Measurements from ENCODE around the gene SMC1A.

The SMC1A gene

DNA sequence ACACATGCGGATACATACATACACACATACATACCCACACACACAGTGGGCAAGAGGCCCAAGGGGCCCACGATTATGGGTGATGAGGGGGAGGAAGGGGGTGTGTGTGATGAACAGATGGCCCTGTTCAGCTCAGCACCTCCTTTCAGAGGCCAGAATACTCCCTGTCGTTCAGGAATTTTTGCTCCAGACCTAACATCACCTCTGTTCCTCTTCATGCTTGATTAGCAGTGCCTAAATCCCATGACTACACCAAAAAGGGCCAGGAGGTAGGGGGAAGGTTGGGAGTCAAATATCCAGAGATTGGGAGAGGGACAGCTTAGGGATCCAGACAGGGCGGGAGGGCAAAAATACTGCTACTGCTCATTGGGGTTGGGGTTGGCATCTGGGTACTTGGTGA lies 42.7 kb downstream of the SMC1A start:
- TF ChIP-seq, protein P1, sequence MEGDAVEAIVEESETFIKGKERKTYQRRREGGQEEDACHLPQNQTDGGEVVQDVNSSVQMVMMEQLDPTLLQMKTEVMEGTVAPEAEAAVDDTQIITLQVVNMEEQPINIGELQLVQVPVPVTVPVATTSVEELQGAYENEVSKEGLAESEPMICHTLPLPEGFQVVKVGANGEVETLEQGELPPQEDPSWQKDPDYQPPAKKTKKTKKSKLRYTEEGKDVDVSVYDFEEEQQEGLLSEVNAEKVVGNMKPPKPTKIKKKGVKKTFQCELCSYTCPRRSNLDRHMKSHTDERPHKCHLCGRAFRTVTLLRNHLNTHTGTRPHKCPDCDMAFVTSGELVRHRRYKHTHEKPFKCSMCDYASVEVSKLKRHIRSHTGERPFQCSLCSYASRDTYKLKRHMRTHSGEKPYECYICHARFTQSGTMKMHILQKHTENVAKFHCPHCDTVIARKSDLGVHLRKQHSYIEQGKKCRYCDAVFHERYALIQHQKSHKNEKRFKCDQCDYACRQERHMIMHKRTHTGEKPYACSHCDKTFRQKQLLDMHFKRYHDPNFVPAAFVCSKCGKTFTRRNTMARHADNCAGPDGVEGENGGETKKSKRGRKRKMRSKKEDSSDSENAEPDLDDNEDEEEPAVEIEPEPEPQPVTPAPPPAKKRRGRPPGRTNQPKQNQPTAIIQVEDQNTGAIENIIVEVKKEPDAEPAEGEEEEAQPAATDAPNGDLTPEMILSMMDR (IDR thresholded peaks at IDR 0.05; ENCODE audit: poor library complexity, severe bottlenecking): no peak
- peaks cover 24% of the 10 kb centered on the region for H3K36me3 ChIP-seq (ENCODE audit: low read depth)
- DNase-seq (ENCODE audit: low spot score) (no peak), ATAC-seq (ENCODE audit: low read depth) (no peak)
- H3K27ac ChIP-seq (ENCODE audit: poor library complexity, severe bottlenecking): no peak overlapping the region
- no peaks in the 10 kb centered on the region for H3K4me1 ChIP-seq (ENCODE audit: insufficient read depth, poor library complexity, severe bottlenecking)
- no peaks in the 10 kb centered on the region for H3K9me3 ChIP-seq (ENCODE audit: severe bottlenecking)
- H3K27me3 ChIP-seq (ENCODE audit: insufficient read depth, poor library complexity, severe bottlenecking): no peaks in the 10 kb centered on the region
- no peak overlapping the region for H3K4me3 ChIP-seq (ENCODE audit: severe bottlenecking)

DNA sequence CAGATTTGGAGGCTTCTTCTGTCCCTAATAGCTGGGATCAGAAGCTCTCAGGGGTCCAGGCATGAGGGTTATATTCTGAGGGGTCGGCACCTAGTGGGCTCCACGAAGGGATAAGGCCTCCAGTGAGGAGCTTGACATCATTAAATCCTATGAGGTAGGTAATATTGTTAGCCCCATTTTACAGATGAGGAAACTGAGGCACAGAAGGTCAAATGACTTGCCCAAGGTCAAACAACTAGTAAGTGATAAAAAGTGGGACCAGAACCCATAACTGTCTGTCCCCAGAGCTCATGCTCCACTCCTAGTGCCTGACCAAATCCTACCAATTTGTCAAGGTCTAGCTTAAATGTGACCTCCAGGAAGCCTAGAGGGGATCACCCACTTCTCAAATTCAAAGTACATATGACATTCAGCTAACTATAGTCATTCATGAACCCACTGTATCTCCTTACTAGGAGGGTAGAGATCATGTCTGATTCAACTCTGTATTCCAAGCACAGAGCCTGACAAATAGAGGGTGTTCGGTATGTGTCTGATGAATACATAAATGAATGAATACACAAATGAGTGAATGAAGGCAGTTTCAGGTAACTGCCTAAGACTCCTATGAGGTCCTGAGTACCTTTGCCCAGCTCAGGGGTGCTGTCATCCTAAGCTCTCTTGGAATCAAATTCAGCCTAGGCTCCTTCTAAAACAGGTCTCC lies 43.3 kb downstream of the SMC1A start:
- Histone ChIP-seq H3K27me3 (ENCODE audit: insufficient read depth, poor library complexity, severe bottlenecking) (no peaks in the 10 kb centered on the region), H3K36me3 (ENCODE audit: low read depth) (peaks cover 24% of the 10 kb centered on the region), H3K9me3 (ENCODE audit: severe bottlenecking) (no peaks in the 10 kb centered on the region)

DNA sequence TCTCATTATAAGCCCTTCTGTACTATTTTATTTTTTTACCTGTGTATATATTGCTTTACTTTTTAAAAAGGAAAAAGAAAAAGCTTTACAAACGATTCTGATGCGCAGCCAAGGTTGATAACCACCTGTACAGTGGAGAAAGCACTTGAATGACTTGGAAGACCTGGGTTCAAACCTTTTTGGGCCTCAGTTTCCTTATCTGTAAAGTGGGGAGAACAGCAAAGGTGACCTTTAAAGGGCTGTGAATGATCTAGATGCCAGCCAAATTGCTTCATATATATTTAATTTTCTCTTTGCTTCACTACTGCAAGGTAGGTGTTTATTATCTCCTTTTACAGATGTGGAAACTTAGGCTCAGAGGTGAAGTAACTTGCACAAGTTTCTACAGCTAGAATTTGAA lies 45.0 kb downstream of the SMC1A start:
- H3K36me3 ChIP-seq (ENCODE audit: low read depth): peaks cover 20% of the 10 kb centered on the region
- no peaks in the 10 kb centered on the region for H3K27me3 ChIP-seq (ENCODE audit: insufficient read depth, poor library complexity, severe bottlenecking)
- no peaks in the 10 kb centered on the region for H3K9me3 ChIP-seq (ENCODE audit: severe bottlenecking)
- no peaks in the 10 kb centered on the region for H3K4me1 ChIP-seq (ENCODE audit: insufficient read depth, poor library complexity, severe bottlenecking)
- ATAC-seq (ENCODE audit: low read depth) (no peak), DNase-seq (ENCODE audit: low spot score) (no peak)
- no peak overlapping the region for H3K27ac ChIP-seq (ENCODE audit: poor library complexity, severe bottlenecking)
- TF ChIP-seq, protein P1 (IDR thresholded peaks at IDR 0.05; ENCODE audit: poor library complexity, severe bottlenecking): no peak
- no peak overlapping the region for H3K4me3 ChIP-seq (ENCODE audit: severe bottlenecking)

More for the DNA sequence above, 43.3 kb downstream of the SMC1A start:
- no peak overlapping the region for H3K4me3 ChIP-seq (ENCODE audit: severe bottlenecking)
- H3K4me1 ChIP-seq (ENCODE audit: insufficient read depth, poor library complexity, severe bottlenecking): no peaks in the 10 kb centered on the region
- TF ChIP-seq, protein P1 (IDR thresholded peaks at IDR 0.05; ENCODE audit: poor library complexity, severe bottlenecking): no peak
- no peak overlapping the region for H3K27ac ChIP-seq (ENCODE audit: poor library complexity, severe bottlenecking)
- ATAC-seq (ENCODE audit: low read depth) (no peak), DNase-seq (ENCODE audit: low spot score) (no peak)

DNA sequence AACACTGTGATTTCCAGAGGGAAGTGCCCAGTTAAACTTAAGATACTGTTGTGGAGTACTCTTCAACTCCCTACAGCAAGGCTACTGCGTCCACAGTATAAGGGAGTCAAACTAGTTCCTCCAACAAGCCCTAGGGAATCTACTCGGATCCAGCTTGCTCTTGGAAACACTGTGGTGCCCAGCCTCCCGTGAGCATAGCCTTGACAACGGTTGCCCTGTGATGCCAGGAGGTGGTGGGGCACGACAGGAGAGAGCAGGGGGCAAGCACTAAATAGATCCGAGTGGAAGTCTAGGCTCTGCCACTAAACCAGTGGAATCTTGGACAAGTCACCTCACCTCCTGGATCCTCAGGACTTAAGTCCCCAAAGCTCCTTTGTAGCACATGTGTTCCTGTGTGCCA lies 45.6 kb downstream of the SMC1A start:
- no peaks in the 10 kb centered on the region for H3K4me1 ChIP-seq (ENCODE audit: insufficient read depth, poor library complexity, severe bottlenecking)
- H3K27me3 ChIP-seq (ENCODE audit: insufficient read depth, poor library complexity, severe bottlenecking): no peaks in the 10 kb centered on the region
- H3K9me3 ChIP-seq (ENCODE audit: severe bottlenecking): no peaks in the 10 kb centered on the region
- H3K36me3 ChIP-seq (ENCODE audit: low read depth): peaks cover 15% of the 10 kb centered on the region
- H3K4me3 ChIP-seq (ENCODE audit: severe bottlenecking): no peak overlapping the region
- DNase-seq (ENCODE audit: low spot score) (no peak), ATAC-seq (ENCODE audit: low read depth) (no peak; the same call in 2 of the 3 replicates)
- TF ChIP-seq, protein P1 (IDR thresholded peaks at IDR 0.05; ENCODE audit: poor library complexity, severe bottlenecking): no peak
- H3K27ac ChIP-seq (ENCODE audit: poor library complexity, severe bottlenecking): no peak overlapping the region

DNA sequence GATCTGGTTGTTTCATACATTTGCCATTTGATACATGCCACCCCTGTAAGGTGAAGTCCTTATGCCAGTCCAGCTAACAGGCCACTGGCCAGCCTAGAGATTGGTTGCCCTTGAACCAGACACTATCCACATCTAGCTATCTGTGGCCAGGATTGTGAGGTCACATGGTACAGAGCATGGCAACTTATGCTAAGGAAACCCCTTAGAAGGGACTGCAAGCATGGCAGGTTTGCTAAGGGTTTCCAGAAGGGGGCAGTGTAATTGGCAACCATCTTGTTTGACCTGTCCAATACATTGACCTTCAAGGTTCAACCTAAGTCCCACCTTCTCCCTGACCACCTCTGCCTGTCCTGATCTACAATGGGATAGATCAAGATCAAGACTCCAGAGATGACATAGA lies 47.5 kb downstream of the SMC1A start:
- Histone ChIP-seq H3K27ac (ENCODE audit: poor library complexity, severe bottlenecking) (no peak overlapping the region), H3K36me3 (ENCODE audit: low read depth) (peaks cover 9% of the 10 kb centered on the region; the same call in 1 of the 2 replicates), H3K4me1 (ENCODE audit: insufficient read depth, poor library complexity, severe bottlenecking) (no peaks in the 10 kb centered on the region), H3K4me3 (ENCODE audit: severe bottlenecking) (no peak overlapping the region), H3K27me3 (ENCODE audit: insufficient read depth, poor library complexity, severe bottlenecking) (no peaks in the 10 kb centered on the region), H3K9me3 (ENCODE audit: severe bottlenecking) (no peaks in the 10 kb centered on the region)
- no peak; the same call in 2 of the 3 replicates for ATAC-seq (ENCODE audit: low read depth)
- no peak for DNase-seq (ENCODE audit: low spot score)
- TF ChIP-seq, protein P1 (IDR thresholded peaks at IDR 0.05; ENCODE audit: poor library complexity, severe bottlenecking): no peak

Data from RWPE2 (cell line).